NOMO-1 (cell line): ENCODE results near the gene TEX261.

ENCODE experiments used
- DNase-seq, 2 experiments: peaks; one replicate each; lab custom pipeline; 2025; ENCODE audit not compliant: unreplicated experiment in 2 of 2; lab: John Stamatoyannopoulos, UW

Gene TEX261

DNA sequence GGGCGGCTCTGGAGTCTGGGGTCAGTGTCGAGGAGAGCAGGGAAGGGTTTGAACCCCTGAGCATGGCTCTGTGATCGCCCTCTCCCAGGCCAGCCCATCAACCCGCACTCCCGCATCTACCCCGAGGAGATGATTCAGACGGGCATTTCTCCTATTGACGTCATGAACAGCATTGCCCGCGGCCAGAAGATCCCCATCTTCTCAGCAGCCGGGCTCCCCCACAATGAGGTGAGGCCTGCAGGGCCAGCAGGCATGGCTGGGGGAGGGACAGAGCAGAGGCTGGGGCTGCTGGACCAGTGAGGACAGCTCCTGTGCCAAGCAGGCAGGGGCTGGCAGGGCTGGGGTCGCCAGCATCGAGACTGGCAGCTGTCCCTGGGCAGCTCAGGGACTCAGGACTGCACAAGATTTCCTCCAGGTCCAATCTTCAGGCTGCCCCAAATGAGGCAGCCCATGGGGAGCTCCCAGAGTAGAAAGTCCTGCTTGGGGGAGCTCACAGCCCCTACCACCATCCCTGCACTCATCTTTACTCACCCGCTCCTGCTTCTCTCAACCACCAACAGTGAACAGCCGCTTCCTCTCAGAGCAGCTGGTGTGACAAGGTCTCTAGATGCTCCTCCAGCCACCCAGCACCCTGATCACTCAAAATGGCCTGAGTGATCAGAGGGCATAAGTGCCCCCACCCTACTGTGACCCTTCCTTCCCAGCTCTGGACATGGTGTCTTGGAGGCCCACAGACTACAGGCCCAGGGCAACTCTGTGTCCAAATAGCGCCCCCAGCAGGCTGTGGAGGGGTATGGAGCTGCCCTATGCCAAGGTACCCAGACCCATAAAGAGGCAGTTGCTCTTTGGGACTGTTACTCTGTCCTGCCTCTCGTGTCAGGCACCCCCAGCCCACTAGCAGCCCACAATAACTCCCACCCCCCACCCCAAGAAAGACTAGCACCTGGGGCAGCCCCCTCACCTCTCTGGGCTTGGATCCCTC, 34.5 kb downstream of the TEX261 start:
- DNase-seq, result no peak

DNA sequence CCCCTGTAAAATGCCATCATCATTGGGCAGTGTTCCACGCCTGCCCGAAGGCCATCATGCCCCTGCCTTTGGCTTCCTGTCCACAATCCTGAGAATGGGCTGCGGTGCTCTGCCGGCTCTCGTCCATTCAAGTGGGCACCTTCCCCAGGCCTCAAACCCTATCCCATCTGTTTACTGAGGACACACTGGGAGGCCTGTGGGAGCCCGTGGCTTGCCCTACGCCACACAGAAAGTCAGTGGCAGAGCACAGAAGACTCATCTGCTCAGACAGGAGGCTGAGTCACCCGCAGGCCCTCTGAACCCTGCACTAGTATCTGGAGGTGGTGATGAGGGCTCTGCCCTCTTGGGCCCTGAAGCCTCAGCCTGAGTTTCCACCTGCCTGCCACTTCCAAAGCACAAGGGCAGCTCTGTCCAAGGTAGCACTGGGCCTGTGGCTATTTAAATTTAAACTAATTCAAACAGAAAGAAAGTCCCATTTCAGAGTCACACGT, 35.4 kb downstream of the TEX261 start:
- no peak for DNase-seq

DNA sequence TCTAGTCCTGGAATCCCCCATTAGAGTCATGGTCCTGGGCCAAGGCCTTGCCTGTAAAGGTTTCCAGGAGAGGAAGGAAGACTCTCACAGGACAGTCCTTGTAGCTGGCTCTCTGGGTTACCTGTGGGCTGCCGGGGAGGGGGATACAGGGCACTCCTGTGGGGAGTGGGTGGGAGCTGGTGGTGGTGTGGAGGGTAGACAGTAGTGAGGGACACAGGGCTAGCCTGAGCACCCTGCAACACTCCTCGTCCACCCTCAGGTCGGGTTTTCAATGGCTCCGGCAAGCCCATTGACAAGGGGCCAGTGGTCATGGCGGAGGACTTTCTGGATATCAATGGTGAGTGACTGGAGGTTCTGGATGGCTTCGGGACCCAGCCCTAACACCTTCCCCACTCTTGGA, 35.9 kb downstream of the TEX261 start:
- DNase-seq, result no peak

DNA sequence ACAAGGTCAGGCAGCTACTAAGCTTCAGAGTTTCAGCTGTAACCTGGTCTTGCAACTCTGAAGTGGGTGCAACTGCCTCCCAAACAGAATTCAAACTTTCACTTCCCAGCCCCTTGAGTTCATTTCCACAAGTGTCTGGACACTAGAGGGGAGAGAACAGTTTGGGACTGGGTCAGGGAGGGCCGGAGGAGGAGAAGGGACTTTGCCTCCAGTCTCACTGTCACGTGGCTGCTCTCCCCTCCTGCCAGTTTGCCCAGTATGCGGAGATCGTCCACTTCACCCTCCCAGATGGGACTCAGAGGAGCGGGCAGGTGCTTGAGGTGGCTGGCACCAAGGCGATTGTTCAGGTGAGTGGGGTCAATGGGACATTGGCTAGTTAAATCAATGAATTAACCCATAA, 36.9 kb downstream of the TEX261 start:
- DNase-seq, result no peak

GRCh38 chr2:70956141-70956540, 38.5 kb downstream of the TEX261 start:
- no peak for DNase-seq

- DNase-seq, result no peak
Measured at GRCh38 chr2:70954886-70955285, 39.8 kb downstream of the TEX261 start.

GRCh38 chr2:70949086-70949485, 45.6 kb downstream of the TEX261 start:
- no peak for DNase-seq

DNA sequence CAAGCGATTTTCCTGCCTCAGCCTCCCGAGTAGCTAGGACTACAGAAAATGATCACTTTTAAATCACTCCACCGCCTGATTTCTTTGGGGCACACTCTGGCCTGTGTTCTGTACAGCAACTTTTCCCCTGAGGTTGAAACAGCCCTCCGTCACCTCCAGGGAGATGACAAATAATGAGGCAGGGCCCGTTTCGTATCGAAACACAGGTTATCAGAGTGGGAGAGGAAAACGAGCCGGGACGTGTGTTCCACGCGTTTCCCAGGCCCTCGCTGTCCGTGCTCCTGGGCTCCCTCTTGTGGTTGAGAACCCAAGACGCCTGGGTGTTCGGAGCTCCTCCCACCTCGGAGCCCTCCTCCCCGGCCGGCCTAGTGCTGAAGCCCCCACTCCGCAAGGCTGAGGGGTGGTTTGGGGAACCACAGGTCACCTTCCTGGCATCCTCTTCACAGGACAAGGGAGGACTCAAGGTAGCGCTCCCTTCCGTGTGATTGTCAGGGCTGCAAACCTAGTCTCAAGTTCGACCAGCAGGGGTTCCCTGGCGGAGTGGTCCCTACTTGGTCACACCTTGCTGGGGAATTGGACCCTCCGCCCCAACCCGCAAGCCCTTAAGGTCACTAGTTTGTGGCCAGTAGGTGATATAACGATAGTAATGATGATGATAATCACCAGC, 46.2 kb downstream of the TEX261 start:
- peak; percentile 43 to 75 for DNase-seq

GRCh38 chr2:70947556-70948184, 47.0 kb downstream of the TEX261 start:
- no peak for DNase-seq

GRCh38 chr2:70946832-70947442, 47.7 kb downstream of the TEX261 start:
- DNase-seq, result peak; percentile 43 to 60

DNA sequence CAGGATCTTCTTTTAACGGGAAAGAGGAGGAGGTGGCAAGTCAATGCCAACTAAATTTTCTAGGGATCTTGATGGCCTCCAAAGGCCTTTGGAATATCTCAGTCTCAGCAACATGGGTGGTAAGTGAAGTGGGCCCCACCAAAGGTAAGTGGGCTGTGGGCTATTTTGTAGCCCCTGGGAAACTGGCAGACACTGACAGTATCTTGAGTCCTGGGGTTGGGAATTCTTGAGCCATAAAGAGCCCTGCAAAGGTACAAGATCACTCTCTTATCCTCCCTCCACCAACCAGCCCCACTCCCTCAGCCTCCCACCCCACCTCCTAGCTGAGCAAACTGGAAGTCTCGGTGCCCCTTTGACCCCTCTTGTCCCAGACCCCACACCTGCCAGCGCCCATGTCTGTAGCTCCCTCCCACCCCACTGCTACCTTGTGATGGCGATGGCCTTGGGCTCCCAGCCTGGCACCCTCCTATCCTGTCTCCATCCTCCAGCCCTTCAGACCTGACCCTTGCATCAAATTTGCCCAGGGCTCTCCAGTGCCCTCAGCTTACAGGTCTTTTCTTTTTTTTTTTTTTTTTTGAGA, 50.5 kb downstream of the TEX261 start:
- DNase-seq, result no peak

DNA sequence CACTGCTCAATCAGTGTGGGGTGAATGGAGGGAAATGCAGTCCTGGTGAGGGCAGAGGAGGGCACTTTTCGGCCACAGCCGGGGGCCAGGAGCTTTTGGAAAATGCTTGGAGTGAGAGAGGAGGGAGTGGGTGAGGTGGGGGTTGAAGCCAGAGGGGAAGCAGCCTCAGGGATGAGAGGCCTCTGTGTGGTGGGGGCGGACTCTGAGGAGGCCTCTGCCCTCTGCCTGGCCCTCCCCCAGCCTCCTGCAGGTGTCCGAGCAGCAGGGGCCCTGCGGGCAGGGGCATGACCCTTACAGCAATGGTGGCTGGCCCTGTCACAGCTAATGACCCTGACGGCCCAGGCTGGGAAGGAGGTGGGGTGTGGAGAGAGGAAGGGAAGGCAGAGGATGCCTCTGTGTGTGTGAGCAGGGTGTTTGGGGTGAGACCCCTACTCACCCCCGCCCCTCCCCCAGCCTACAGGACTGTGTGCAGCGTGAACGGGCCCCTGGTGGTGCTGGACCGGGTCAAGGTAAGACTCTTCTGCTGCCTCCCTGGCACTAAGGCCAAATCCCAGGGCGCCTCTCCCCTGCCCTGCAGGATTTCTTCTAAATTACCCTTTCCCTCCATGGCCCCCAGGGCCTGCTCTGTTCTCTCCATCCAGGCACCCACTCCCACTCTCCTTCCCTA, 51.3 kb downstream of the TEX261 start:
- DNase-seq, result no peak

GRCh38 chr2:70942396-70943204, 52.1 kb downstream of the TEX261 start:
- DNase-seq, result no peak

- DNase-seq, result no peak
Measured at GRCh38 chr2:70941701-70942100, 53.0 kb downstream of the TEX261 start.

GRCh38 chr2:70941186-70941585, 53.5 kb downstream of the TEX261 start:
- DNase-seq, result no peak

DNA sequence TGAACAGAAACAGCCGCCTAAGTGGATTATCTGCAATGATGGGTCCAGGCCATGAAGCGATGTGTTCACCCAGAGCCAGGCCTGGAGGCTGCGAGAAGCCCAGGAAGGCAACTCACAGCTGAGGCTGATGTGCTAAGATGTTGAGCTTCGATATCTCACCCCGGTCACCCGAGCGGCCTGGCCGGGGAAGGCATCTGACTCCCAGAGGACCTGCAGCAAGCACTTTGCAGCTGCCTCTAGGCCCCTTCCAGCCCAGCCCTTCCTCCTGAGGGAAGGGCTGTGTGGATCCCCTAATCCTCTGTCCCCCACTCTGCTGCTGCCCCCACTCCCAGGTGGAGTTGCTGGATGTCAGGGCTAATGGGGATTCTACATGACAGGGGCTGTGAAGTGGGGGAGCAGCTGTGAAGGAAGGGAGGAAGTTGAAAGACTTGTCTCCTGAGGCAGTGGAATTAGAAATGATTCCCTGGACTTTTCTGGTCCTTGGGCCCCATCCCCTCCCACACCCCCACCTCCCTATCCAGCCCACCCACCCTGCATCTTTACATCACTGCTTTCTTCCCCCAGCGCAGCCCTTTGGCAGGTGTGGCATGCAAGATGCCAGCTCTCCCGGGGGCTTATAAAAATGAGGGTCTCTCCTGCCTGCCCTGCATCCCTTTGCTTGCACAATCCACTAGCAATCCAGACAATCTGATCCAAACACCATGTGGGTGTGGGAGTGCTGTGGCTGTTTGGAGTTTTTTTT, 54.7 kb downstream of the TEX261 start:
- DNase-seq, result no peak

GRCh38 chr2:70939001-70939838, 55.5 kb downstream of the TEX261 start:
- no peak for DNase-seq

- DNase-seq, result no peak
Measured at GRCh38 chr2:70938586-70938950, 56.1 kb downstream of the TEX261 start.
